SU-DHL-6 (cell line): Measurements from ENCODE around the gene SLX9.

Experiments
- H2AFZ ChIP-seq: fragments of 200-600 bp; sonication (generic); 2 replicates; pipeline ENCODE4 v1.6.1; 2014; ENCODE audit warnings: low read depth, mild to moderate bottlenecking, moderate library complexity, mixed read lengths, antibody characterized with exemption, low read length; ENCODE audit not compliant: severe bottlenecking
- H3F3A ChIP-seq: fragments of 200-600 bp; shearing (Covaris generic); 2 replicates; pipeline ENCODE4 v1.6.0; 2016; ENCODE audit warnings: antibody characterized with exemption, mild to moderate bottlenecking; ENCODE audit not compliant: insufficient read depth
- H3K27ac ChIP-seq: fragments of 200-600 bp; sonication (generic); 2 replicates; pipeline ENCODE4 v1.5.1; 2016; ENCODE audit warnings: low read depth, mild to moderate bottlenecking, low read length, moderate library complexity, mixed read lengths
- H3K27me3 ChIP-seq: fragments of 200-600 bp; sonication (generic), shearing (Covaris generic); 2 replicates; pipeline ENCODE4 v1.6.0; 2014; ENCODE audit warnings: mild to moderate bottlenecking, low read length
- H3K36me3 ChIP-seq: fragments of 200-600 bp; sonication (generic); 2 replicates; pipeline ENCODE4 v1.6.1; 2014; ENCODE audit warnings: mild to moderate bottlenecking, low read length, mixed read lengths
- H3K4me2 ChIP-seq: fragments of 300-600, 200-600 bp; shearing (Covaris generic), sonication (generic); 2 replicates; pipeline ENCODE4 v1.6.0; 2014; ENCODE audit warnings: low read length, low read depth, mild to moderate bottlenecking; ENCODE audit not compliant: poor library complexity, severe bottlenecking
- H3K4me3 ChIP-seq: fragments of 200-600 bp; sonication (generic); 2 replicates; pipeline ENCODE4 v1.5.1; 2014; ENCODE audit warnings: antibody characterized with exemption, low read length, mild to moderate bottlenecking, mixed read lengths; ENCODE audit not compliant: insufficient read depth, poor library complexity, severe bottlenecking
- H3K79me2 ChIP-seq: fragments of 200-600 bp; sonication (generic); 2 replicates; pipeline ENCODE4 v1.6.1; 2014; ENCODE audit warnings: mild to moderate bottlenecking, low read length, moderate library complexity; ENCODE audit not compliant: insufficient read depth
- H3K9ac ChIP-seq: fragments of 200-600 bp; sonication (generic); 2 replicates; pipeline ENCODE4 v1.7.0; 2014; ENCODE audit warnings: mild to moderate bottlenecking, low read length
- H3K9me2 ChIP-seq: fragments of 200-600 bp; sonication (generic); replicated peaks from 2 replicates; pipeline ENCODE4 v1.6.1; 2014; ENCODE audit warnings: low read length; ENCODE audit not compliant: insufficient read depth
- H3K9me3 ChIP-seq: fragments of 200-600 bp; sonication (generic); 2 replicates; pipeline ENCODE4 v1.6.1; 2014; ENCODE audit warnings: low read length, mixed read lengths; ENCODE audit not compliant: insufficient read depth
- H4K20me1 ChIP-seq: fragments of 200-600 bp; sonication (generic); 2 replicates; pipeline ENCODE4 v1.6.1; 2014; ENCODE audit warnings: low read depth, mild to moderate bottlenecking, antibody characterized with exemption, low read length, moderate library complexity, mixed read lengths
- CTCF ChIP-seq: fragments of 200-600 bp; sonication (generic); IDR thresholded peaks from one replicate; pipeline ENCODE4 v1.5.1; 2017; ENCODE audit warnings: antibody characterized with exemption, mild to moderate bottlenecking, low read length, moderate library complexity; ENCODE audit not compliant: insufficient read depth, poor library complexity, severe bottlenecking
- EZH2phosphoT487 ChIP-seq: fragments of 200-600 bp; sonication (generic), shearing (Covaris generic); conservative IDR thresholded peaks from 2 replicates; pipeline ENCODE4 v1.6.1; 2018; ENCODE audit warnings: mild to moderate bottlenecking, antibody characterized with exemption, low read length, moderate library complexity, mixed read lengths

Gene SLX9

GRCh38 chr21:44947111-44947929 is 7.5 kb downstream of the SLX9 start:
- Histone ChIP-seq H3K9me3 (no peaks in the 10 kb centered on the region), H3K27me3 (no peaks in the 10 kb centered on the region), H3K9ac (no peak overlapping the region), H3F3A (no peaks in the 10 kb centered on the region), H3K4me3 (no peak overlapping the region), H3K36me3 (no peaks in the 10 kb centered on the region), H3K9me2 (no peaks in the 10 kb centered on the region), H3K4me2 (no peak overlapping the region), H2AFZ (no peak overlapping the region), H3K79me2 (peaks cover 45% of the 10 kb centered on the region), H4K20me1 (no peaks in the 10 kb centered on the region; the same call in 1 of the 2 replicates), H3K27ac (no peak overlapping the region)
- no peak for TF ChIP-seq EZH2phosphoT487
- no peak for TF ChIP-seq CTCF

GRCh38 chr21:44947930-44948331 is 8.1 kb downstream of the SLX9 start:
- Histone ChIP-seq H3K27me3 (no peaks in the 10 kb centered on the region), H3K9me2 (no peaks in the 10 kb centered on the region), H2AFZ (no peak overlapping the region), H3K9ac (no peak overlapping the region), H3K4me2 (no peak overlapping the region), H3K4me3 (no peak overlapping the region), H4K20me1 (no peaks in the 10 kb centered on the region), H3K9me3 (no peaks in the 10 kb centered on the region), H3K79me2 (peaks cover 40% of the 10 kb centered on the region), H3K36me3 (no peaks in the 10 kb centered on the region), H3K27ac (no peak overlapping the region), H3F3A (no peaks in the 10 kb centered on the region)
- no peak for TF ChIP-seq EZH2phosphoT487
- TF ChIP-seq CTCF: no peak

- no peaks in the 10 kb centered on the region for H3K27me3 ChIP-seq
- H3K79me2 ChIP-seq: peaks cover 40% of the 10 kb centered on the region
- no peak for TF ChIP-seq CTCF
- no peak for TF ChIP-seq EZH2phosphoT487
- H3K36me3 ChIP-seq: no peaks in the 10 kb centered on the region
- H4K20me1 ChIP-seq: no peaks in the 10 kb centered on the region
- H3K4me2 ChIP-seq: no peak overlapping the region
- H3K27ac ChIP-seq: no peak overlapping the region
- no peak overlapping the region for H2AFZ ChIP-seq
- H3K9me2 ChIP-seq: no peaks in the 10 kb centered on the region
- H3K4me3 ChIP-seq: no peak overlapping the region
- H3K9ac ChIP-seq: no peak overlapping the region
- H3K9me3 ChIP-seq: no peaks in the 10 kb centered on the region
- no peaks in the 10 kb centered on the region for H3F3A ChIP-seq
Observed at GRCh38 chr21:44948426-44949120, 8.7 kb downstream of the SLX9 start.
